Heart left ventricle (tissue), 16 donors: ENCODE measurements around the gene GMPR. TPM values are rescaled to one million over a fixed set of nuclear protein-coding genes. Genes with fewer than 3 reads are reported as not detected.

Experiments used
- ATAC-seq, 4 donors: fragments of 200-7000 bp; cut with Tn5 transposase; one replicate each; pipeline ENCODE4 v1.9.1; 2020 to 2022; ENCODE audit warnings: moderate library complexity in 4 of 4, mild to moderate bottlenecking in 3 of 4, moderate number of reproducible peaks in 1 of 4
- DNase-seq, 5 donors: peaks; one replicate each; pipeline ENCODE4 v3.0.0-alpha.2; 2020
- H3K27ac ChIP-seq, 12 donors: fragments of 200-600 bp; sonication (generic) in 4 of 12; one replicate each; pipeline versions ENCODE4 v1.5.0 to v1.8.0; 2016 to 2022; ENCODE audit warnings: mild to moderate bottlenecking in 2 of 12
- H3K27me3 ChIP-seq, 9 donors: fragments of 200-600 bp; sonication (generic) in 2 of 9; one replicate each; pipeline versions ENCODE4 v1.5.1 to v1.8.0; 2016 to 2022; ENCODE audit warnings: mild to moderate bottlenecking in 3 of 9
- H3K36me3 ChIP-seq, 9 donors: fragments of 200-600 bp; sonication (generic) in 2 of 9; one replicate each; pipeline versions ENCODE4 v1.5.0 to v1.8.0; 2018 to 2022; ENCODE audit warnings: mild to moderate bottlenecking in 2 of 9
- H3K4me1 ChIP-seq, 12 donors: fragments of 200-600 bp; sonication (generic) in 4 of 12; one replicate each; pipeline versions ENCODE4 v1.5.0 to v1.8.0; 2016 to 2022; ENCODE audit warnings: mild to moderate bottlenecking in 3 of 12
- H3K4me3 ChIP-seq, 12 donors: fragments of 200-600 bp; sonication (generic) in 4 of 12; one replicate each; pipeline versions ENCODE4 v1.5.0 to v1.8.0; 2017 to 2022; ENCODE audit warnings: mild to moderate bottlenecking in 9 of 12, moderate library complexity in 4 of 12
- H3K9me3 ChIP-seq, 12 donors: fragments of 200-600 bp; sonication (generic) in 4 of 12; one replicate each; pipeline versions ENCODE4 v1.5.0 to v1.8.0; 2016 to 2022; ENCODE audit warnings: mild to moderate bottlenecking in 1 of 12
- CTCF ChIP-seq, 12 donors: fragments of 200-600 bp; sonication (generic) in 4 of 12; IDR thresholded peaks; one replicate each; pipeline versions ENCODE4 v1.5.0 to v1.8.0; 2018 to 2022; ENCODE audit warnings: antibody characterized with exemption in 12 of 12, mild to moderate bottlenecking in 5 of 12
- POLR2A ChIP-seq, 2 donors: fragments of 450-650 bp; IDR thresholded peaks; one replicate each; pipeline ENCODE4 v1.6.1; 2017; ENCODE audit warnings: antibody characterized with exemption in 2 of 2, mild to moderate bottlenecking in 2 of 2, moderate library complexity in 2 of 2
- WGBS, 4 donors: extraction: QIAGEN DNeasy Blood & Tissue Kit in 2 of 4; methylation state at CpG; one replicate each; pipeline versions ENCODE4 v1.1.5 to v1.1.7; 2013 to 2018; 5-methylcytosine and 5-hydroxymethylcytosine counted together
- intact Hi-C, 10 donors: fragments of 100-400 bp; cut with DNase I; formaldehyde crosslinking; loops; one replicate each; pipeline versions ENCODE4 v1.11.1 to v1.14.2; 2022
- polyA plus RNA-seq, 2 donors: library from polyadenylated mRNA; stranded (reverse); fragments of 200-250 nt; gene quantifications; one replicate each; pipeline ENCODE4 v1.2.3, GENCODE V29; 2013
- total RNA-seq, 9 donors: library from RNA; depleted of rRNA in 2 of 9; stranded (reverse); fragments of >200 nt in 2 of 9; fragmentation: NEBNext Ultra II Directional in 3 of 9; extraction: Animal tissue kit (Norgen Biotek cat#: 25700) in 3 of 9; gene quantifications; one replicate each; pipeline versions ENCODE4 v1.1.0 to v1.2.4, GENCODE V29; 2016 to 2023
- donor health status: ischemic (EF 13 %, LVEDD 7.1; RV severe dilation, severe dysfunction).
- donor health status: healthy with polysubstance abuse.
- donor health status: DM: no; HTN: yes; CAD: no.
- donor health status: DM: no; HTN: no; CAD: no.
- donor health status: ischemic (EF 25% LVEDD 6.9; RV normal size, moderate dysfunction).
- donor health status: ischemic (EF 25% LVEDD 5.7; RV mildly dilated, moderate dysfunction).
- donor health status: healthy.
- donor health status: DM: yes; HTN: yes; CAD: no.
- donor health status: ischemic (EF 35%, LVEDD 5.7; RV mildly dilated, moderate dysfunction).
- donor health status: nonischemic (EF 11% LVEDD 7.7; RV severe dilation, severe dysfunction).
- donor health status: DM: yes; HTN: yes; CAD: no.
- donor health status: PGD.
- donor health status: ischemic (EF 29% LVEDD 5.4; RV normal size, mild dysfunction).
- donor health status: nonischemic (EF 23%, LVEDD 6.1; RV moderate dilation, normal function).

The GMPR gene
- total and polyA plus RNA-seq, 11 donors, result 67.8 to 294 (median 120) TPM

GRCh38 chr6:16240589-16241320, 2.4 kb downstream of the GMPR start:
- ATAC-seq, result no peak

GRCh38 chr6:16241321-16241689, 2.9 kb downstream of the GMPR start:
- Histone ChIP-seq H3K36me3 (no peaks in the 10 kb centered on the region), H3K4me1 (peaks cover 1 to 80% (median 34%) of the 10 kb centered on the region in 12 donors), H3K27me3 (no peaks in the 10 kb centered on the region), H3K4me3 (no peak overlapping the region), H3K9me3 (no peaks in the 10 kb centered on the region), H3K27ac (peak overlapping the region; percentile 52 to 92 (median 86))
- no peak for TF ChIP-seq POLR2A (IDR thresholded peaks at IDR 0.05)
- TF ChIP-seq CTCF (IDR thresholded peaks at IDR 0.05), result no peak
- intact Hi-C loops, result loop anchor here in 1 of 10 donors (5.0 kb wide), 1 partner anchor 36 kb away; no protein-coding TSS in a partner anchor
- WGBS, 4 donors, result 72 to 81% (median 77%) methylated on average over 4 of the region's 4 CpGs
- ATAC-seq (no peak), DNase-seq (no peak)

More at GRCh38 chr6:16240589-16241320, 2.4 kb downstream of the GMPR start:
- WGBS, 4 donors, result 58 to 68% (median 63%) methylated on average over 12 of the region's 12 CpGs
- TF ChIP-seq CTCF (IDR thresholded peaks at IDR 0.05) (no peak), POLR2A (IDR thresholded peaks at IDR 0.05) (no peak)
- no peak for DNase-seq
- H3K4me3 ChIP-seq, result peak overlapping the region in 2 of 12 donors; percentile 67 to 86
- H3K27me3 ChIP-seq, result no peaks in the 10 kb centered on the region
- intact Hi-C loops, result loop anchor here in 1 of 10 donors (5.0 kb wide), 1 partner anchor 37 kb away; no protein-coding TSS in a partner anchor
- H3K36me3 ChIP-seq, result no peaks in the 10 kb centered on the region
- no peaks in the 10 kb centered on the region for H3K9me3 ChIP-seq
- H3K27ac ChIP-seq, result peak overlapping the region; percentile 52 to 92 (median 86)
- peaks cover 0 to 82% (median 34%) of the 10 kb centered on the region in 12 donors for H3K4me1 ChIP-seq

GRCh38 chr6:16243055-16243454, 4.7 kb downstream of the GMPR start:
- peak in 3 of 4 donors; percentile 7 to 38 (median 25) for ATAC-seq
- Histone ChIP-seq H3K36me3 (peaks cover 0 to 15% (median 12%) of the 10 kb centered on the region in 9 donors), H3K27ac (peak overlapping the region; percentile 28 to 92 (median 86)), H3K4me1 (peaks cover 3 to 70% (median 37%) of the 10 kb centered on the region in 12 donors), H3K4me3 (no peak overlapping the region), H3K9me3 (no peaks in the 10 kb centered on the region), H3K27me3 (no peaks in the 10 kb centered on the region)
- TF ChIP-seq CTCF (IDR thresholded peaks at IDR 0.05) (no peak), POLR2A (IDR thresholded peaks at IDR 0.05) (no peak)
- DNase-seq, result peak in 3 of 5 donors; percentile 33 to 58 (median 45)
- 48 to 61% (median 57%) methylated on average over 8 of the region's 8 CpGs for WGBS, 4 donors
- intact Hi-C loops, result loop anchor here in 1 of 10 donors (5.0 kb wide), 1 partner anchor 34 kb away; no protein-coding TSS in a partner anchor

GRCh38 chr6:16243664-16244063, 5.3 kb downstream of the GMPR start:
- Histone ChIP-seq H3K27ac (peak overlapping the region; percentile 47 to 92 (median 86)), H3K36me3 (peaks cover 0 to 16% (median 12%) of the 10 kb centered on the region in 9 donors), H3K9me3 (no peaks in the 10 kb centered on the region), H3K27me3 (no peaks in the 10 kb centered on the region), H3K4me3 (no peak overlapping the region), H3K4me1 (peaks cover 3 to 71% (median 37%) of the 10 kb centered on the region in 12 donors)
- intact Hi-C loops, result loop anchor here in 2 of 10 donors (2.0 to 5.0 kb wide), 2 partner anchors 33 to 34 kb away; no protein-coding TSS in a partner anchor
- WGBS, 4 donors, result 79 to 87% (median 85%) methylated on average over 5 of the region's 5 CpGs
- ATAC-seq (no peak), DNase-seq (no peak)
- TF ChIP-seq POLR2A (IDR thresholded peaks at IDR 0.05) (no peak), CTCF (IDR thresholded peaks at IDR 0.05) (no peak)
